NCI-H1092 treated with DMSO at 0.1 percent for 48 hours (cell line): ENCODE measurements around the gene SDHAF3.
"Not testable (repeated sequence)": the region's sequence is repeated elsewhere in the genome, so short reads cannot be mapped to it uniquely, and the experiment has no call there.

Source experiments
- DNase-seq: peaks from one replicate; lab custom pipeline; 2025; lab: John Stamatoyannopoulos, UW

The SDHAF3 gene

DNA sequence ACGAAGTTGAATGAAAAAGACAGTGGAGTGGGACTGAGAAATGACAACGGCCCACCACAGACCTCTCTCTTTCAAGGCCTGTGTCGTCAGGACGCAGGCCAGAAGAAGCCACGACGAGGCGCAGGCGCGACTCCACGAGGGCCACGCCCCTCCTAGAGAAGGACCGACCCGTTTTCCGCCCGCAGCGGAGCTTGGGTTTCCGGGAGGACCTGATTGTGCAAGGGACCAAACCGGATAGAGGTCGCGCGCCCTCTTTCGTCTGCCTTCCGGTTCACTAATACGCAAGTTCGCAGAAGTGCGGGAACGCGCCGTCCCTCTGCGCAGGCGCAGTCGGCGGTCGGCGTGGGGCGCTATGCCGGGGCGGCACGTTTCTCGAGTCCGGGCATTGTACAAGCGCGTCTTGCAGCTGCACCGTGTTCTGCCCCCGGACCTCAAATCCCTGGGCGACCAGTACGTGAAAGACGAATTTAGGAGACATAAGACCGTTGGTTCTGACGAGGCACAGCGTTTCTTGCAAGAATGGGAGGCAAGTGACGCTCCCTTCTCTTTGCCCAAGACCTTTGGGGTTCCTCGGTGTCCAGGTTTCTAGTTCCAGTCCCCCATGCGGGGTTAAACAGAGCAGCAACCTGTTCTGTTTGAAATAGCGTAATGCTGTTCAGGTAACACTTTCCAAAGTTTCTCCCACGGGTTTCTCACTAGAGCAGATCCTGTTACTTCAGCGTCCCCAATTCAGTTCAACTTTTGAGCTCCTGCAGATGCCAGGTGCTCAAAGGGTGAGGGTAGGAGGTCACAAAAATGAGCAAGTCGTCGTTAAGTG is at the start of gene SDHAF3:
SDHAF3 (plus strand) TSS at position 327 of the 817 bp plus-strand sequence; CDS start at position 353, 26 bp downstream.
- DNase-seq = peak; percentile 98

DNA sequence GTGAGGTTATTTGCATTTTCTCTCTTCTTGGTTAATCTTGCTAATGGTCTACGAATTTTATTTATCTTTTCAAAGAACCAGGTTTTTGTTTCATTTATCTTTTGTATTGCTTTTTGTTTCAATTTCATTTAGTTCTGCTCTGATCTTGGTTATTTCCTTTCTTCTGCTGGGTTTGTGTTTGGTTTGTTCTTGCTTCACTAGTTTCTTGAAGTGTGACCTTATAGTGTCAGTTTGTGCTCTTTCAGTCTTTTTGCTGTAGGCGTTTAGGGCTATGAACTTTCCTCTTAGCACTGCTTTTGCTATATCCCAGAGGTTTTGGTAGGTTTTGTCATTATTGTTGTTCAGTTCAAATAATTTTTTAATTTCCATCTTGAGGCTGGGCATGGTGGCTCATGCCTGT is 45.5 kb upstream of the SDHAF3 start:
- not testable (repeated sequence) for DNase-seq

DNA sequence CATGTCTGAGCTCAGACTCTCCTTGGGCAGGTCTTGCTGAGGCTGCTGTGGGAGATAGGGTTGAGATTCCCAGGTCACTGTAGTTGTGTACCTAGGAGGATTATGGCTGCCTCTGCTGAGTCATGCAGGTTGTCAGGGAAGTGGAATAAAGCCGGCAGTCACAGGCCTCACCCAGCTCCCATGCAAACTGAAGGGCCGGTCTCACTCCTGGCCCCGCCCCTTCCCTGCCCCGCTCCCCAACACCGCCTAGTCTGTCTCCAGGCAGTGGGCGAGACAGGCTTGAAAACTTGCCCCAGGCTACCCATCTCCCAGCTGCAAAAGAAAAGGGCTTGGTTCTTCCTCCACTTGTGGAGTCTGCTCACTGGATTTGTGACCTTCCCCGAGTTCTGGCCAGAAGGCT is 41.6 kb upstream of the SDHAF3 start:
- DNase-seq = no peak

DNA sequence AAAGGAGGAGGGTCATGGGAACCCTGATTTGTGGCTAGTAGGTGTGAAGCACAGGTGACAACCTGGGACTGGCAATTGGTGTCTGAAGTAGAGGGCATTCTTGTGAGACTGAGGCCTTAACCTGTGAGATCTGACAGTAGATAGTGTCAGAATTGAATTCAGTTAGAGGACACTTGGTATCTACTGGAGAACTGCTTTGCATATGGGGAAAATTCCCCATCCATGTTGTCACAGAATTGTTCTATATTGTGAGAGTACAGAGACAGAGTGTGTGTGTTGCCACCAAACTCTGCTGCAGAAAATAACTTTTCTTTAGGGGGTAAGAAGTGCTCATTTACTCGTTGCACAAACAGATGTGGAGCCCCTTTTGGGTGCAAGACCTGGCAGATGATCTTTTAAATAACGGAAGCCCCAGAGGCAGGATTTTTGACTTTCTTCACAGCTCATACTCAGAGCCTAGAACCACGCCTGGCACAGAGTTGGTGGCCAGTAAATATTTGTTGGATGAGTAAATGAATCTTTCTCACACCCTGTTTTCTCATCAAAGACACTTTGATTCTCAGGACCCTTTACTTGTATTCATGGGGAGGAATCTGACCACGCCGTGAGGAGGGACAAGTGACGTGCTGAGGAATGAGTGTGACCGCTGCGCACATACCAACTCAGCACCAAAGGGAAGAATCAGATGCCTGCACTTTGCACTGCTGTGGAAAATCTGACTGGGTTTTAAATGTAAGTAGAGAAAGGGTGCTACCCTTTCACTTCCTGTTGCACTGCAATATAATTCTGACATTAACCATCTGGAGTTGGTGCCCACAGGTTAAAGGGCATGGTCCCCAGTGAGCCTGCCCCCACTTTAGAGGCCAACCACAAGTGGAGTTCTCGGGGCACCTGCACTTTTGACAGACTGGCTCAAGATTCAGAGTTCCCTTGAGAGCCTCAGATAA is 39.2 kb upstream of the SDHAF3 start:
- DNase-seq = no peak

DNA sequence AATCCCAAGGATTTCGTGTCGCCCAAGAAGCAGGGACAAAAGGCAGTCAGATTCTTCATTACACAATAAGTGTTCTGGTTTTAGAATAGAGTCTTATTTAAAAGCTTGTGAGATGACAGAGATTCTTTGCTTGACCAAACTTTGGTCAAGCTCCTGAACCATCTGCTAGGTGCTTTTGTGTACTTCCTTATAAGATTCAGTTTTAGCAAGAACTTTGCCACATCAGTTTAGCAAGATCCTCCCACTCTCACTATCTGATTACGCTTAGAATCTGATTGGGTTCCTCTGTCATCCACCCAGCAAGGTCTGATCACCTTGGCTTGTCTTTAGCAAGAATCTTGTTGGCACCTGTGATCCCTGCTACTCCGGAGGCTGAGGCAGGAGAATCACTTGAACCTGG is 38.2 kb upstream of the SDHAF3 start:
- no peak for DNase-seq

DNA sequence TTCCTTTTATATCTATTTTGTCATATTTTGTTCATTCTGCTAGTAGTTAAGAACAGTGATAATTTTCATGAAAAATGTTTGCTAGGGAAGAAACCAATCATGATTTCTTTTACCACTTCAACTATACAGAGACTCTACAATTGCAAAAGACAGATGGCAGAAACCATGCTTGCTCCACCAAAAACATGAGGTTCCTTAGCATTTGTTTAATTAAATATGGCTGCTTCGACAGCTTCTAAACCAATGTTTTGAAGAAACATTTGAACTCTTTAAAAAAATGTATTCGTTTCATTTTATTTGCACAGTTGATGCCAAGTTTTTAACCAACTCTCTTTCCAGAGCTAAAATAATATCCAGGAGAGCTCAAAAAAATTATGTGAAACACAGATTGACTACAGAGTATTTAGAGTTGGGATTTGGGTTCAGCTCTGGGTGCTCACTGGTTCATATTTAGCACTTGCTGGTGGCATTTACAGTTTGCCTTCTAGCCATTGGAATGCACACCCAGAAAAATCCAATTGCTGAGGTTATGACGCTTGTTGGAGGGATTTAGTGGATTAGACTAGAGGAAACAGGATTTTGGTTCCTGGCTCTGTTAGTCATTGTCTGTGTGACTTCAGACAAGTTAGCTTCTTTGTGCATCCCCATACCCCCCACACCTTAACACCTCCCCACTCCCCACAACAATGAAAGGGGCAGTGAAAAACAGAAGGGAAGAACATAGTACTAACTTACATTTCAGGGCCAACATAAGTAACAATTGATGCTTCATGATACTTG is 35.8 kb upstream of the SDHAF3 start:
- no peak for DNase-seq

DNA sequence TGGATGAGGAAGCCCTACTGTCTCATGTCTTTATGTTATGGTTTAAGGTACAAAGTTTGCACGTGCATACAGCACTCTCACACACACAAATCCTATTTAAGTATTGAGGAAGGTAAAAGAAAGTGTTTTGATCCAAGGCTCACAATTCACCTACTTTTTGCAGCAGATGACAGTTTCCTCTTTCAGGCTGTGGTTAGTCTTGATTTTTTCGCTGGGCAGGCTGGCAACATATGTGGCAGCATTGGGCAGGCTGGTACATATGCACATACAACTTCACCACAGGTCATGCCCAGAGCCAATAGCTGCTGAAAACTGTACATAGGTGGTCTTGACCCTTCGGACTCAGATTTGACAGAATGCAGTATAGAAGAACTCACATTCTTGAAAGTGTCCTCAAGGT is 29.1 kb upstream of the SDHAF3 start:
- no peak for DNase-seq

DNA sequence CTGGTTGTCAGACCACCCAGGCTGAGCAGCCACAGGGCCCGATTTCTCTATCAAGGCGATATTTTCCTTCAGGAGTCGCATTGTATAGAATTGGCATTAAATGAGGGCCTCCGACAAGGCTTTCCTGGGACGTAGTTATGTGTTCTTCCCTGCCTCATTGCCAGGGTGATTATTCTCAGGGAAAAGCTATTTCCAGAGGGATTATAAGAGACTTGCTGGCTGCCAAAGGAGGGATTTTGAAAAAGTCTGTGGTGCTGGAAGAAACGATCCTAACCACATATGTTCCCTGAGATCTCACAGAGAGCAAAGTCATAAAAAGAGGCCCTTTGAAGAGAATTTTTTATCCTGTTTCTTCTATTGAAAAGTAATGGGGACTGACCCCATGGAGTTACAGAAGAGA is 27.7 kb upstream of the SDHAF3 start:
- no peak for DNase-seq

DNA sequence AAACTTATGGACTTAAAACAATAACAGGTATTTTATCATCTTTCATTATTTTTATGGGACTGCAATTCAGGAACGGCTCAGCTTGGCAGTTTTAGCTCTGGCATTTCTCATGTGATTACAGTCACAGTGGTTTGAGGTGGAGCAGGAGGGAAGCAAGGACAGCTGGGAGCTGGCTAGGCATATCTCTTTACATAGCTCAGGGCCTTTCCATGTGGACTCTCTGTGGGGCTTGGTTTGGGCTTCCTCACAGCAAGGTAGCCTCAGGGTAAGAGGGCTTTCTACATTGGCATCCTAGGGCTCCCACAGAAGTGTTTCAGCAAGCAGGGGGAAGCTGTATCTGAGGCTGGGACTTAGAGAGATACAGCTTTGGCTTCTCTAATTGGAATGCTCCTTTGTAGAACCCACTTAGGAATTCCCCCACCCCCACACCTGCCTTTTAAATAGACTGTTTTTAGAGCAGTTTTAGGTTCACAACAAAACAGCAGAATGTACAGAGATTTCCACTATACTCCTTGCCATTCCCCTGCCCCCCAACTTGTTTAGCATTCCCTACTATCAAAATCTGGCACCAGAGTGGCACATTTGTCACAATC is 26.6 kb upstream of the SDHAF3 start:
- no peak for DNase-seq

DNA sequence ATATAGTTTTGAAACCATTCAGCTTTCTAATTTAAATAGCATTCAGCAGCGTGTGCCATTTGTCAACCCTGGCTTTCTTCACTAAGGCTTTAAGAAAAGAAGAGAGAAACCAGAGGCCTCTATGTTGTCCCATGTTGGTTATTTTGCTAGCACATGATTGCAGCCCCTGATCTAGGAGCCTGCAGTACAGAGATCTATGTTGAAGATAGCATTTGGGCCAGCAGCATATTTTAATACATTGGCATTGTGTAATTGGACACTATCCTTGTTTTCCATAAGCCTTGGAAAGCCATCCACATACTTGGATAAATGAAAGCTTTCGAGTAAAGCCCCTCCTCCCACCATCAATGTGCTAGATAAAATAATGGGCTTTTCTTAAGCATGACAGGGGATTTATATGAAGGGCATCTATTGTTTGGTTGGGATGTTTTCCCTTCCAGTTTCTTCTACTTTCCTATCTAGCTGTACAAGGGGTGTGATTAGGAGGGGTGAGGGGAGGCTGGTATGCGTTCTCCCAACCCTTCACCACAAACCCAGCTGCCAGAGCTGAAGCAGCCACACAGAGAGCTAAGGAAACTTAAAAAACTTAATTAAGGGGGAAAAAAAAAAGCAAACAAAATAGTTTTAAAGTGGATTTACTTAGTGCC is 23.1 kb upstream of the SDHAF3 start:
- DNase-seq = no peak

DNA sequence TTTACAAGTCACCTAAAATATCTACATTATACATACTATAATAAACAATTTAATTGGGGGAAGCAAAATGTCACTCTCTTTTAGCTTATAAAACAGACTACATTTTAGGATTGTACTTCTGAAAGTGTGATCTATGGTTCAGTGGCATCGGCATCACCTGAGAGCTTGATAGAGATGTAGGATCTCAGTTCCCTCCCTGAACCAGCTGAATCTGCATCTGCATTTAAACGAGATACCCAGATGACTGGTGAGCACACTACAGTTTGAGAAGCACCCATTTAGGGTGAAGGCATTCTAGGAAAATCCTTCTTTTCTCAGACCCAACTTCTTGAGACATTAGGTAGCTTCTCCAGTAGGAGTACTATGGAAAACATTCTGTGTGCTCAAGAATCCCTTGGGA is 21.5 kb upstream of the SDHAF3 start:
- no peak for DNase-seq

DNA sequence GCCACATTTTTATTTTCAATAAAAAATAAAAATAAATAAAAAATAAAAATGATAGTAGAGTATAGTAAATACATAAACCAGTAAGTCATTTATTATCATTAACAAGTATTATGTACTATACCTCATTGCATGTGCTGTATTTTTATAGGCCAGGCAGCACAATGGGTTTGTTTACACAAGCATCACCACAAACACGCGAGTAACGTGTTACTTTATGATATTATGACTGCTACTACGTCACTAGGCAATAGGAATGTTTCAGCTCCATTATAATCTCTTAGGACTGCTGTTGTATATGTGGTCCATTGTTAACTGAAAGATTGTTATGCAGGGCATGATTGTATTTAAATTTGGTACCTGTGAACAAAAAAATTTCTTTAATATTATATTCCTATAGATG is 20.8 kb upstream of the SDHAF3 start:
- no peak for DNase-seq

DNA sequence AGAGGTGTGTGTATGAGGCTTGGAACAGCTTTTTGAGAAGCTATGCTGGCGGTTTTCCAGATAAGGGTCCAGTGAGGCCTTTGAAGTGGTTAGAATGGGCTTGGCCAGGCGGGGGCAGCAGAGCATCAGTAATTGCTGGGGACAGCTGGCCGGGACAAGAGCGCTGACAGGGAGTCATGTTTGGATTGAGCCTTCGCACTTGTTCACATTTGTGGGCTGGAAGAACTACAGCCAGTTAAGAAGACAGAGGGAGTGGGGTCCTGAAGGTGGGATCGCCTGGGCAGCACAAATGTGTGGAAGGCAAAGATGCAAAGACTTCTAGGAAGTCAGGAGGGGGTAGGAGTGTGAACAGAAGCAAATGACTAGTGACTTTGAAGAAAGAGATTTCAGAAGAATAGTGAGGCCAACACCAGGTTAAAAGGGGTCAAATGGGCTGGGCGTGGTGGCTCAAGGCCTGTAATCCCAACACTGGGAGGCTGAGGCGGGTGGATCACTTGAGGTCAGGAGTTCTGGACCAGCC is 12.7 kb upstream of the SDHAF3 start:
- peak; percentile 79 for DNase-seq

DNA sequence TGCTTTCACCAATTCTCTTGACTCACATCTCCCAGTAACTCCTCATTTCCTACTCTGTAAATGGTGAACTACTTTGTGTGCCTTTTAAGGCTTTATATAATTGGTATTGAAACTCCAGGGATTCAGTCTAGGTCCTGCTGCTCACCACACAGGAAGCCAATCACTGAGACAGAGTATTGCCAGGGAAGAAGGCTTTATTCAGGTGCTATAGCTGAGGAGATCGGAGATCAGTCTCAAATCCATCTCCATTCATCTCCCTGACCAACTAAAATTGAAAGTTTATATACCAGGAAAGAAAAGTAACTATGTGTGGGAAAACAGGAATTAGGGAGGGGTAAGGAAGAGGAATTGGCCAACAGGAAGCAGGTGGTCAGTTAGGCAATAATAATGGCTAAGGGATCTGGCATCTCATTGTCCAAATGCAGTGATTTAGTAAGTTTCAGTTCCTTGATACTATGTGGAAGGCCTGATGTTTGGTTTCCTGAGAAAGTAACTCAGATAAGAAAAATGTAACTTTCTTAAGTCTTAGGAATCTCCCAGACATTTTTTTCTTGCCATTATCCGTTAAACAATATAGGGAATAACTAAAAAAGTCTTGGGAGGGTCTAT is 10.2 kb upstream of the SDHAF3 start:
- no peak for DNase-seq

DNA sequence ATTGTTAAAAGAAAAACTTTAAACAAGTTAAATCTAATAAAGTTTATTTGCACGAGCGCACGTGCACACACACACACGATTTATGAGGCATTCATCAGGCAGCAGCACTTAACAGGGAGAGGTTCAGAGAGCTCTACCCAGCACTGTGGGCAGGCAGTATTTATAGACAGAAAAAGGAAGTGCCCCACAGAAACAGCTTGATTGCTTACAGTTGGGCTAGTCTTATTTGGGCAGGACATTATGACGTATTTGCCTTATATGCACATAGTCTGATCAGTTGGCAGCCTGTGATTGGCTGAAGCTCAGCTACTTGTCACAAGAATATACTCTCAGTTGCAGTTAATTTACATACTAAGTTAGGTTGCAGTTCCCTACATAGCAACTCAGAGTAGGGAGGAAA is 1.2 kb upstream of the SDHAF3 start:
- DNase-seq = no peak

DNA sequence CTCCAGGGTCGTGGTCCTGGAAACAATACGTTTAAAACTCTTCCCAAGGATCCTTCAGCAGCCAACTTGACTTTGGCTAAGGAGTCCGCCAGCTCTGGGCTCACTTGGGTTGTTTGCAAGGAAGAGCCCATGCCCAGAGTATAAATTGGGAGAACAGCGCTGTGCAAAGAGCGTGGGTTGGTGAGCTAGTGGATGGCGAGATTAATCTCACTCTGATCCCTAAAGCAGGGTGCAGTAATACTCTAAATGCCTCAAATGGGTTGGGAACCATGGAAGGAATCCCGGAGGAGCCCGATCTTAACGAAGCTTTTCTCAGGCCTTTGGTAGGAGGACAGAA is 495 bp upstream of the SDHAF3 start:
- DNase-seq = no peak

DNA sequence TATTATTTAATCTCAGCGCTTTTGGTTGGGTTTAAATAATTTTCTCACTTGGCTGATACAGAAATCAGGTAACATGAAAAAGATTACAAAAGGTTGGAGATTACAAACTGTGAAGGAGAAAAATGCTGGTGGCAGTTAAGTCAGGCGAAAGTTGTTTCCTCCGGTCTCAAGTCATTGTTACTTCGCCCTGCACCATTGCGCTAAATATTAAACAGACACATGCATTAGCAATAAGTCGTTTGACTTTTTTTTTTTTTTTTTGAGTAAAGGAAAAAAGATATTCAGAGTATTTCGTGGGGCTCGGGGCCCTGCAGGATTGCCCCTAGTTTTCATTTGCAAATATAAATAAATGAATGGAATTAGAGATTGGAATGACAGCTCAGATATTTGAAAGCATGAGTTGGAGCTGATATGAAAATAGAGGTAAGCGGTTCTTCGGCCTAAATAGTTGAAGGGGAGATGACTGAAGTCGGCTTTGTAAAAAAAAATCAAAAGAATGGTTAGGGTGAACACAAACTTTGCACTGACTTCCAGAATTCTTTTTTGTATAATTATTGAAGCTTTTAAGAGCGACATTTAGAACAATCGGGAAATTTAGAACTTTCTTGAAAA is 914 bp downstream of the SDHAF3 start:
- peak; percentile 14 for DNase-seq

DNA sequence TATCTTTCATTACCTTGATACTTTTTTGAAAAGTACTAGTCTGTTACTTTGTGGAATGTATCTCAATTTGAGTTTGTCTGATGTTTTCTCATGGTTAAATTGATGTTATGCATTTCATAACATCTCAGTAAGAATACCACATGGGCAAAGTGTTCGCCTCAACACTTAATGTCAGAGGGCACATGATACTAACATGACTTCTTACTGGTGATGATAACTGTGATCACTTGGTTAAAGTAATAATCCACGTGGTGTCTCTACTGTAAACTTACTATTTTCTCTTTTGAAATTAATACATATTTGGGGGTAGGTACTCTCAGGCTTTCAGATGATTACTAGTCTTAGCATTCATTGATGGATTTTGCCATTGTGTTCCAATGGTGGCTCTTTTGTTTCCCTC is 2.2 kb downstream of the SDHAF3 start:
- DNase-seq = no peak

DNA sequence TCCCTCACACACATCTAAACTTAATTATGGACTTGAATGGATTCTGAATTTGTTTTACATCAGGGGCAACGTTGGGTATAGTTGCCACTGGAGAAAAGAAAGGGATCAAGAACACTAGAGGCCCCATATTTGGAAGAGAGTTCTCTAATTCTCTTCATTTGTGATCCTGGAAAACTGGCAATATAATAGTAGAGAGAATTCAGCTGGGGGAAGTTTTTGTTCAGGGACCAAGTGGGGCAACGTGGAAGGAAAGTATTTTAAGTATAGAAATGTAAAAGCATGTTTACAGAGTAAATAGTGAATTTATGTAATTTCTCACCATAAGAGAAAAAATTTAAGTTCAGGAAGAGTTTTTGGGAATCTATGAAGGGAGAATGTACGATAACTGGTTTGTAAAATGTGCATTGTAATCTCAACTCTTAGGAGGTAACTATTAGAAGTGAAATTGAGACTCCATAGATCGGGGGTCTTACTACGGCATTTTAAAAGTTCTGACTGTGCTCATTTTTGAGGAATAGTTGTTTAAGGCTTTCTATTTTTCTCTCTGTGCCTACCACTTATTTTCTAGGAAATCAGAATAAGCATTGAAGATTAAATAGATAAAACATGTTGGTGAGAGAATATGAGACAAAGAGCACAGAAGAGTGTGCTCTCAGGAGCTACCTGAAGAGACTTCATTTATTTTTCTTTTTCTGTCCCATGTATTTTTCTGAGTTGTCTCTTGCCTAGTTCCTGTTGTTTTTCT is 3.4 kb downstream of the SDHAF3 start:
- DNase-seq = no peak

DNA sequence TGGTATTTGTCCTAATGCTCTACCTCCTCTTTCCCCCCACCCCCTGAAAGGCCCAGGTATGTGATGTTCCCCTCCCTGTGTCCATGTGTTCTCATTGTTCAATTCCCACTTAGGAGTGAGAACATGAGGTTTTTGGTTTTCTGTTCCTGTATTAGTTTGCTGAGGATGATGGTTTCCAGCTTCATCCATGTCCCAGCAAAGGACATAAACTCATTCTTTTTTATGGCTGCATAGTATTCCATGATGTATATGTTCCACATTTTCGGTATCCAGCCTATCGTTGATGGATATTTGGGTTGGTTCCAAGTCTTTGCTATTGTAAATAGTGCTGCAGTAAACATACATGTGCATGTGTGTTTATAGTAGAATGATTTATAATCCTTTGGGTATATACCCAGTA is 5.6 kb downstream of the SDHAF3 start:
- not testable (repeated sequence) for DNase-seq
